NCI-H2029 (cell line): ENCODE data around the gene ACAN.
"Not testable (repeated sequence)": the region's sequence is repeated elsewhere in the genome, so short reads cannot be mapped to it uniquely, and the experiment has no call there.

Experiments
- DNase-seq: peaks from one replicate; lab custom pipeline; 2025; lab: John Stamatoyannopoulos, UW

The ACAN gene

DNA sequence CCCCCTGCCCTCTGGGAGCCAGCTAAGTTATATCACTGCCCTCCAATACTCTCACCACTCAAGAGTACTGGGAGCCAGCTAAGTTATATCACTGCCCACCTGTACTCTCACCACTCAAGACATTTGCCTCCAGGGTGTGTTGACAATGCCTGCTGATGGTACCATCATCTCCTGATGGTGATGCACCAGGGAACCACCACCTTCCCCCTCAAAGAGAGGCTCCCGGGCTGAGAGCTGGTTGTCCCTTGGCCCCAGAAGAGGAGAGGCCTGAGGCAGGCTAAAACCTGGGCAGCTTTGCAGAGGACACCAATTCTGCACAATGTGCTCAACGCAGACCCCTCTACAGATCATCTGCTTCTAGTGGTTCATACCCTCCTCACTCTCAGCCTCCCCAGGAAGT, 99.6 kb downstream of the ACAN start:
- DNase-seq = no peak

- DNase-seq = no peak
Observed at GRCh38 chr15:88904257-88904623, 101.0 kb downstream of the ACAN start.

- DNase-seq = peak; percentile 26
Observed at GRCh38 chr15:88904624-88905327, 101.5 kb downstream of the ACAN start.

GRCh38 chr15:88905576-88905975, 102.3 kb downstream of the ACAN start:
- DNase-seq = no peak

DNA sequence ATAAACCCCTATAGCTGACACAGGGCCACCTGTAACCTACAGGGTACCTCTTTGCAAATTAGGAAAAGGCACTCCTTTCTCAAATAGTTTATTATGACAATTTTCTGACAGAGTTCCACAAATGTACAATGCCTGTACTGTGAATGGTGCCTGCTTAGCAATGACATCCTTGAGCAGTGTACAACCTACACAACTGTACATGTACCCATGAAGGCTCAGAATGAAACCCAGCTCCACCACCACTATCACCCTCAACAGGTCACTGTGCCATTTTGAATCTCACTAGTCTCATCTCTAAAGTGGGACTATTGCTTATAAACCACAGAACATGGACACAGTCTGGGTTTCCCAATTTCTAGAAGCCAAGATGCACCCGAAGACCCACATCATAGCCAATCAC, 102.9 kb downstream of the ACAN start:
- DNase-seq = no peak

- no peak for DNase-seq
Observed at GRCh38 chr15:88906551-88906950, 103.3 kb downstream of the ACAN start.

- DNase-seq = no peak
Observed at GRCh38 chr15:88907111-88907510, 103.9 kb downstream of the ACAN start.

GRCh38 chr15:88908123-88908522, 104.9 kb downstream of the ACAN start:
- DNase-seq = no peak

GRCh38 chr15:88908697-88909621, 105.7 kb downstream of the ACAN start:
- DNase-seq = no peak

DNA sequence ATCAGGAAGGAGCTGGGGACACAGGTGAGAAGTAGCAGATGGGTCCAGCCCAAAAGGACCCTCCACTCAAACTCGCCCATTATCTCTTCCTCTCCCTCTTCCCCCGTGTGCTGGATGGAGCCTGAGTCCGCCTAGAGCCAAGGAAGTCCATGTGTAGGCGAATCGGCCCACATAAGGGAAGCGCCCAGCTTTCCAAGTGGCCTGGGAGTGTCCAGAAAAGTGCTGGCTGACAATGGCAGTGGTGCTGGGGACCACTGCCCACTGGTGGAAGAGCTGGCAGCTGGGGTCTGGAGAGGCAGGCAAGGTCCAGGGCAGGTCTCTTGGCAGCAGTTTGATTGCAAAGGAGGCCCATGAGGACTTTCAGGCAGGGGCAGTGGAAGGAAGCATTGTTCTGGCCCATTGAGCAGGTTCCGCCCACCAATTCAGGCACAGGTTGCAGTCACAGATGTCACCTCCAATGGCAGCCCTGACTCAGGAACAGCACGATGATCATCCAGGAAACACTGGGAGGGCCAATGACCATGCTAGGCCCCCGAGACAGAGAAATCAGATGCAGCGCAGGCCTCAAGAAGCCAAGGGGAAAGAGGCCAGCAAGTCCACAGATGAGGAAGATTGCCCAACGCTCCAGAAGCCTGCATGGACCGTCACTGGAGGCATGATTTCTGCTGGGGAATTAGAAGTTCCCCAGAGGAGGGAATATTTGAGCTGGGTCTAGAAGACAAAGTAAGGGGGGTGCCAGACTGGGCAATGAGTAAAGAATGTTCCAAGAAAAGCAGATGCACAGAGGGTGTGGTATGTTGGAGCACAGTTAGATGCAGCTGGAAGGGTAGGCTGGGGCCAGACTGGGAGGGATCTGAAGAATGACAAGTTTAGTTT, 107.0 kb downstream of the ACAN start:
- DNase-seq = no peak

DNA sequence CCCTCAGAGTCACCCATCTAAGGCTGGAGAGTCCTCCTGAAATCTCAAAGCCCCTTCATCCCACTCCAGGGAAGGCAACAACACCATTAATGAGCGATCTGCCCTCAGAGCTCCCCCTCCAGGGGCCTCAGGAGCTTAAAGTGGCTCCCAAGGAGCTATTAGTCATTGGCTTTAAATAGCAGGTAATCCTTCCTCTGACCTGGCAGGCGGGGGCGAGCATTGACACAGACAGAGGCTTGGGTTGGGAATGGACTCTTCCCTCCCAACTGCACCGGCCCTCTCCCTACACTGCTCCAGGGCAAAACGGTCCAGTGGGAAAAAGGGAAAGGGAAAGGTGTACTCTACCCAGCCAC, 108.5 kb downstream of the ACAN start:
- DNase-seq = no peak

DNA sequence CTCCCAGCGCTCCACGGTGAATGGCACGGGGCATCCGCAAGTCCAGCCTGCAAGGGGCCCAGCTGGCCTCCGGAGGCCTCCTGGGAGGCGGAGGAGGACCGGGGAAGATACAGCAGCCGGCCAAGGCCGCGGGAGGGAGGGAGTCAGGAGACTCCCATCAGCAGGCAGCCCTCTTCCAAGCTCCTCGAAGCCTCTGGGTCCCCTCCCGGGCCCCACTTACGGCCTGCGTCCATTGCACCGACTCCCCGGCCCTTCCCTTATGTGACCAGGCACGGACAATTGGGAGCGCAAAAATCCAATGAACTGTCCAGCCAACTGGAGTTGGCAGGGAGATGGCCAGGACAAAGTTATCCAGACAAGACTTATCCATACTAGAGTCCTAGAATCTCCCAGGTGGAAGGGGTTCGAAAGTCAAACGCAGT, 109.3 kb downstream of the ACAN start:
- DNase-seq = no peak

- no peak for DNase-seq
Observed at GRCh38 chr15:88913017-88913849, 110.0 kb downstream of the ACAN start, which contains the start of gene MFGE8. TSS of gene MFGE8 (minus strand) at chr15:88913379. CDS start at chr15:88913319, 60 bp downstream.

DNA sequence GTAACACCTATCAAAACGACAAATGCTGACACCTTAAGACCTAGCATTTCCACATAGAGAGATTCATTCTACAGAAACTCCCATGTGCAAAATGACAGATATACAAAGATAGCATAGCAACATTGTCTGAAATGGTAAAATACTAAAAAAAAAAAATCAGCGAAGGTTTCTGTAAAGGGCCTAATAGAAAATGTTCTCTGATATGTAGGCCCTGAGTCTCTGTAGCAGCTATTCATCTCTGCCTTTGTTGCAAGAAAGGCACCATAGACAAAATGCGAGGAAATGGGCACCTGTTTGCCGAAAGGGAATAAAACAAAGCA, 110.6 kb downstream of the ACAN start:
- DNase-seq = no peak

GRCh38 chr15:88915354-88915753, 112.1 kb downstream of the ACAN start:
- no peak for DNase-seq

GRCh38 chr15:88917760-88918159, 114.5 kb downstream of the ACAN start:
- DNase-seq = no peak

- DNase-seq = no peak
Observed at GRCh38 chr15:88918738-88919137, 115.5 kb downstream of the ACAN start.

DNA sequence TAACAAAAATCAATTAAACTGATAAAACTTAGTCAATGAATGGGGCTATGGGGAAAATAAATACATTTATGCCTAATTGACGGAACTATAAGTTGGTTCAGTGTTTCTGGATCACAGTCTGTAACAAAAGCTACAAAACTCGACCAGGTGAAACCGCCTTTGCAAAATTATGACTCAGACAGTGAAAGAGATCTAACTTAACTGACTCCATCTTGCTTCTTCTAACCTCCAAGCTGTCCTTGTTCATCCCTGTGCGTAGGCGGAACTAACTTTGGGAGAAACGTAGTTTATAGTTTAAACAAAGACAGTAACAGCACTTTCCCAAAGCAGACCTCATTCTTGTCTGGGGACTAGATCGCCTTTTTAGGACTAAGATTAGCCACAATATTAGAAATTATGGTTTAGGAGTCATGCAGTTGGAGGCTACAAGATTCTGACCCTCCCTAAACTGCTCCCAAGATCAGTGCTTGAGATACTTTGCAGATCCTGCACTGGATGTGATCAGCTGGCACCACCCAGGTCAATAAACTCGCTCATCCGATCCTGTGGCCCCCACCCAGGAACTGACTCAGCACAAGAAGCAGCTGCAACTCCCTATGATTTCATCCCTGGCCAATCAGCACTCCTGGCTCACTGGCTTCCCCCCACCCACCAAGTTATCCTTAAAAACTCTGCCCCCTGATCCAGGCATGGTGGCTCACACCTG, 117.1 kb downstream of the ACAN start:
- no peak for DNase-seq

DNA sequence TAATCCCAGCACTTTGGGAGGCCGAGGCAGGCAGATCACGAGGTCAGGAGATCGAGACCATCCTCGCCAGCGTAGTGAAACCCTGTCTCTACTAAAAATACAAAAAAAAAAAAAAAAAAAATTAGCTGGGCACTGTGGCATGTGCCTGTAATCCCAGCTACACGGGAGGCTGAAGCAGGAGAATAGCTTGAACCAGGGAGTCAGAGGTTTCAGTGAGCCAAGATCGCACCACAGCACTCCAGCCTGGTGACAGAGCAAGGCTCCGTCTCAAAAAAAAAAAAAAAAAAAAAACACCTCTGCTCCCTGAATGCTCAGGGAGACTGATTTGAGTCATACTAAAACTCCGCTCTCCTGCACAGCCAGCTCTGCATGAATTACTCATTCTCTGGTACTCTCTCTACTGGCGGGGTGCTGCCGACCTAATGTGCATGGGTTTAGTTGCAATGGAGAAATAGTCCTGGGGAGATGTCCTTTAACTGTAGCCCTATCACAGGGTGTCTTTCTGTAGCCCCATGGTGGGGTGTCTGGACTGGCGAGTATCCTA, 117.7 kb downstream of the ACAN start:
- DNase-seq = not testable (repeated sequence)
